HepG2 (cell line): Measurements from ENCODE around the gene MT1M. TPM values are rescaled to one million over a fixed set of nuclear protein-coding genes. Genes with fewer than 3 reads are reported as not detected.

Experiments
- ARNTL ChIP-seq: sonication (generic); formaldehyde crosslinking; IDR thresholded peaks from 2 replicates; pipeline ENCODE4 v1.4.0; 2020; ENCODE audit warnings: mild to moderate bottlenecking, missing genetic modification reagents
- ATAD3A ChIP-seq: sonication (generic); formaldehyde crosslinking; IDR thresholded peaks from 2 replicates; pipeline ENCODE4 v1.4.0; 2020; ENCODE audit warnings: missing genetic modification reagents
- BRD4 ChIP-seq: sonication (generic); formaldehyde crosslinking; IDR thresholded peaks from 2 replicates; pipeline ENCODE4 v1.4.0; 2020; ENCODE audit warnings: missing genetic modification reagents
- CENPBD1 ChIP-seq: sonication (generic); formaldehyde crosslinking; IDR thresholded peaks from 2 replicates; pipeline ENCODE4 v1.8.0; 2022; ENCODE audit warnings: missing genetic modification reagents, low read depth, mild to moderate bottlenecking, borderline replicate concordance
- CREB3 ChIP-seq: sonication (generic); formaldehyde crosslinking; IDR thresholded peaks from 2 replicates; pipeline ENCODE4 v1.5.0; 2020; ENCODE audit warnings: missing genetic modification reagents
- ELF1 ChIP-seq: sonication (generic); formaldehyde crosslinking; IDR thresholded peaks from 2 replicates; pipeline ENCODE4 v1.4.0; 2020; ENCODE audit warnings: missing genetic modification reagents
- FOXM1 ChIP-seq: sonication (generic); formaldehyde crosslinking; IDR thresholded peaks from 2 replicates; pipeline ENCODE4 v1.5.0; 2020; ENCODE audit warnings: missing genetic modification reagents
- HMGA1 ChIP-seq: sonication (generic); formaldehyde crosslinking; conservative IDR thresholded peaks from 2 replicates; pipeline ENCODE4 v1.4.0; 2020; ENCODE audit warnings: missing genetic modification reagents
- HNF4G ChIP-seq, 2 experiments: sonication (generic) in 1 of 2; formaldehyde crosslinking in 1 of 2; IDR thresholded peaks; 2 replicates each; pipeline versions ENCODE4 v1.4.0 to v1.6.1; 2011 to 2020; ENCODE audit warnings: borderline replicate concordance in 2 of 2, low read depth in 2 of 2, mild to moderate bottlenecking in 2 of 2, low read length in 1 of 2, missing genetic modification reagents in 1 of 2, moderate library complexity in 1 of 2
- JARID2 ChIP-seq: sonication (generic); formaldehyde crosslinking; IDR thresholded peaks from 2 replicates; pipeline ENCODE4 v1.8.1; 2023; ENCODE audit warnings: missing genetic modification reagents, inconsistent platforms; ENCODE audit not compliant: insufficient replicate concordance
- KMT2B ChIP-seq: IDR thresholded peaks from 2 replicates; pipeline ENCODE4 v1.6.1; 2016; ENCODE audit warnings: missing genetic modification reagents, missing compliant biosample characterization
- MBD4 ChIP-seq: IDR thresholded peaks from 2 replicates; pipeline ENCODE4 v1.6.1; 2012; ENCODE audit warnings: low read length, inconsistent platforms, borderline replicate concordance
- MTA3 ChIP-seq: sonication (generic); formaldehyde crosslinking; IDR thresholded peaks from 2 replicates; pipeline ENCODE4 v1.4.0; 2020; ENCODE audit warnings: missing genetic modification reagents
- REXO4 ChIP-seq: sonication (generic); formaldehyde crosslinking; IDR thresholded peaks from 2 replicates; pipeline ENCODE4 v1.8.0; 2022; ENCODE audit warnings: missing genetic modification reagents, mild to moderate bottlenecking, borderline replicate concordance
- SALL1 ChIP-seq: sonication (generic); formaldehyde crosslinking; IDR thresholded peaks from 2 replicates; pipeline ENCODE4 v1.8.0; 2022; ENCODE audit warnings: mild to moderate bottlenecking, missing genetic modification reagents
- SRY ChIP-seq: sonication (generic); formaldehyde crosslinking; IDR thresholded peaks from 2 replicates; pipeline ENCODE4 v1.8.0; 2022; ENCODE audit warnings: mild to moderate bottlenecking, missing genetic modification reagents
- TCF12 ChIP-seq, 2 experiments: fragments of 450-650 bp in 1 of 2; sonication (generic) in 1 of 2; formaldehyde crosslinking in 1 of 2; IDR thresholded peaks; 2 replicates each; pipeline versions ENCODE4 v1.6.1 to v1.8.0; 2017 to 2022; ENCODE audit warnings: antibody characterized with exemption in 1 of 2, mild to moderate bottlenecking in 1 of 2, missing genetic modification reagents in 1 of 2, moderate library complexity in 1 of 2
- ZEB1 ChIP-seq: IDR thresholded peaks from 2 replicates; pipeline ENCODE4 v1.6.1; 2012; ENCODE audit warnings: mild to moderate bottlenecking, low read depth, inconsistent platforms; ENCODE audit not compliant: insufficient replicate concordance
- ZFP41 ChIP-seq: sonication (generic); formaldehyde crosslinking; IDR thresholded peaks from 2 replicates; pipeline ENCODE4 v1.4.0; 2020; ENCODE audit warnings: mild to moderate bottlenecking, missing genetic modification reagents, borderline replicate concordance
- ZNF143 ChIP-seq: sonication (generic); formaldehyde crosslinking; IDR thresholded peaks from 2 replicates; pipeline ENCODE4 v1.4.0; 2020; ENCODE audit warnings: missing genetic modification reagents
- ZNF296 ChIP-seq: sonication (generic); formaldehyde crosslinking; conservative IDR thresholded peaks from 2 replicates; pipeline ENCODE4 v1.5.0; 2020; ENCODE audit warnings: mild to moderate bottlenecking, missing genetic modification reagents
- ZNF546 ChIP-seq: sonication (generic); formaldehyde crosslinking; conservative IDR thresholded peaks from 2 replicates; pipeline ENCODE4 v1.8.1; 2023; ENCODE audit warnings: mild to moderate bottlenecking, missing genetic modification reagents
- ZNF605 ChIP-seq: sonication (generic); formaldehyde crosslinking; IDR thresholded peaks from 2 replicates; pipeline ENCODE4 v1.8.0; 2022; ENCODE audit warnings: mild to moderate bottlenecking, missing genetic modification reagents
- ZNF607 ChIP-seq: sonication (generic); formaldehyde crosslinking; IDR thresholded peaks from 2 replicates; pipeline ENCODE4 v1.5.1; 2020; ENCODE audit warnings: missing genetic modification reagents, mild to moderate bottlenecking, borderline replicate concordance
- ZNF7 ChIP-seq: IDR thresholded peaks from 2 replicates; pipeline ENCODE4 v1.6.1; 2016; ENCODE audit warnings: missing biosample characterization, missing genetic modification reagents
- ZNF775 ChIP-seq: sonication (generic); formaldehyde crosslinking; IDR thresholded peaks from 2 replicates; pipeline ENCODE4 v1.4.0; 2020; ENCODE audit warnings: missing genetic modification reagents, mild to moderate bottlenecking, moderate library complexity, borderline replicate concordance
- ZNF850 ChIP-seq: sonication (generic); formaldehyde crosslinking; conservative IDR thresholded peaks from 2 replicates; pipeline ENCODE4 v1.9.0; 2021; ENCODE audit warnings: mild to moderate bottlenecking, missing genetic modification reagents
- polyA plus RNA-seq, 8 experiments: library from polyadenylated mRNA; depleted of rRNA in 3 of 8; stranded (reverse) in 7 of 8; unstranded in 1 of 8; fragments of >200 nt; fragmentation: Illumina TruSeq in 4 of 8; extraction: Trizol in 4 of 8; gene quantifications; 2 replicates each; pipeline versions ENCODE4 v1.2.1 to v1.2.3, GENCODE V29; 2011 to 2016; ENCODE audit warnings: low read depth in 4 of 8, missing spikeins in 1 of 8, mixed read lengths in 1 of 8; ENCODE audit not compliant: insufficient read depth in 1 of 8
- total RNA-seq, 5 experiments: library from RNA; depleted of rRNA; stranded (reverse); fragments of >200 nt; fragmentation: Illumina TruSeq; extraction: Trizol; gene quantifications; 2 replicates each; pipeline ENCODE4 v1.2.3, GENCODE V29; 2016; ENCODE audit warnings: low read depth in 1 of 5
- TF ChIP-seq, protein P1 (sequence below): fragments of 450-650 bp; IDR thresholded peaks from 2 replicates; pipeline ENCODE4 v1.6.1; 2017

MT1M gene
- total and polyA plus RNA-seq, 2 of the 13 experiments (the other 11 are each of a cell fraction or from before 2014, with no cell fraction given): 4.6 TPM; not detected in 1

GRCh38 chr16:56681939-56682702 is 49.7 kb downstream of the MT1M start, which contains the start of gene MT1X (continued):
- peak; percentile 67; the same call in 1 of the 2 replicates for TF ChIP-seq SALL1 (CRISPR knock-in tag)
- TF ChIP-seq TCF12 (IDR thresholded peaks at IDR 0.05): no peak
- TF ChIP-seq TCF12 (CRISPR knock-in tag; IDR thresholded peaks at IDR 0.05): no peak
- no peak for TF ChIP-seq FOXM1 (CRISPR knock-in tag)
- TF ChIP-seq ZFP41 (CRISPR knock-in tag): no peak
- TF ChIP-seq KMT2B: peak; percentile 81; the same call in 1 of the 2 replicates
- TF ChIP-seq ZNF775 (CRISPR knock-in tag): no peak
- TF ChIP-seq ZEB1: no peak
- TF ChIP-seq, protein P1, sequence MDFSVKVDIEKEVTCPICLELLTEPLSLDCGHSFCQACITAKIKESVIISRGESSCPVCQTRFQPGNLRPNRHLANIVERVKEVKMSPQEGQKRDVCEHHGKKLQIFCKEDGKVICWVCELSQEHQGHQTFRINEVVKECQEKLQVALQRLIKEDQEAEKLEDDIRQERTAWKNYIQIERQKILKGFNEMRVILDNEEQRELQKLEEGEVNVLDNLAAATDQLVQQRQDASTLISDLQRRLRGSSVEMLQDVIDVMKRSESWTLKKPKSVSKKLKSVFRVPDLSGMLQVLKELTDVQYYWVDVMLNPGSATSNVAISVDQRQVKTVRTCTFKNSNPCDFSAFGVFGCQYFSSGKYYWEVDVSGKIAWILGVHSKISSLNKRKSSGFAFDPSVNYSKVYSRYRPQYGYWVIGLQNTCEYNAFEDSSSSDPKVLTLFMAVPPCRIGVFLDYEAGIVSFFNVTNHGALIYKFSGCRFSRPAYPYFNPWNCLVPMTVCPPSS: no peak
- no peak for TF ChIP-seq CREB3 (CRISPR knock-in tag)
- peak; percentile 77 for TF ChIP-seq ARNTL (CRISPR knock-in tag)
- peak; percentile 80; the same call in 1 of the 2 replicates for TF ChIP-seq ZNF296 (CRISPR knock-in tag)
- TF ChIP-seq ATAD3A (CRISPR knock-in tag): no peak
- TF ChIP-seq ELF1 (CRISPR knock-in tag): no peak
- peak; percentile 78; the same call in 1 of the 2 replicates for TF ChIP-seq BRD4 (CRISPR knock-in tag)
- TF ChIP-seq SRY (CRISPR knock-in tag): peak; percentile 57; the same call in 1 of the 2 replicates
- TF ChIP-seq MBD4: no peak
- no peak for TF ChIP-seq ZNF607
- TF ChIP-seq ZNF7 (CRISPR knock-in tag): no peak
- 0 out of 2 replicates have a peak, but pooled peaks have one; percentile 2 for TF ChIP-seq ZNF605 (CRISPR knock-in tag)
- TF ChIP-seq JARID2 (CRISPR knock-in tag): no peak
- TF ChIP-seq ZNF143: peak; percentile 63
- no peak for TF ChIP-seq REXO4
- no peak for TF ChIP-seq HNF4G (IDR thresholded peaks at IDR 0.05; ENCODE audit: borderline replicate concordance, low read depth, low read length)
- no peak for TF ChIP-seq HNF4G (CRISPR knock-in tag; IDR thresholded peaks at IDR 0.05; ENCODE audit: borderline replicate concordance, low read depth)
- TF ChIP-seq HMGA1 (CRISPR knock-in tag): no peak
- TF ChIP-seq ZNF546 (CRISPR knock-in tag): peak; percentile 70; the same call in 1 of the 2 replicates
- no peak for TF ChIP-seq ZNF850 (CRISPR knock-in tag)
- no peak for TF ChIP-seq MTA3
- TF ChIP-seq CENPBD1 (CRISPR knock-in tag): no peak
